ENCODE results near the gene GARIN5A. TPM values are rescaled to one million over a fixed set of nuclear protein-coding genes. Genes with fewer than 3 reads are reported as not detected.

Gene GARIN5A
- total and polyA plus RNA-seq, 7 donors = 0.36 to 7.1 (median 1.6) TPM; not detected in 2

DNA sequence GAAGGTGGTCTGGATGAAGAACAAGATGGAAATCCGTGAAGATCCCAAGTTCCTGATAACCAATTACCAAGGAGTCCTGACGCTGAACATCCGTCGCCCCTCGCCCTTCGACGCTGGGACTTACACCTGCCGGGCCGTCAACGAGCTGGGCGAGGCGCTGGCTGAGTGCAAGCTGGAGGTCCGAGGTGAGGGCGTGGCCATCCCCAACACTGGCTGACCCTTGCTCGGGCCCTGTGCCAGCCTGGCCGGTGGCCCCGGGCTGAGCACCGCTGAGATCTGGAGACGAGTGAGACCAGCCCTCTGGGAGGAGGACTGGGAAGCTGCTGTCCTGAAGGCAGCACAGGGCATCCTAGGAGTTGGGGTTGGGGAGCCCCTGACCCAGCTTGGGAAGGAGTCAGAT lies 12.3 kb downstream of the GARIN5A start:
- intact Hi-C loops (cut with DNase I) = no loop called here
- no peaks in the 10 kb centered on the region for H3K4me1 ChIP-seq
- no peaks in the 10 kb centered on the region for H3K36me3 ChIP-seq
- no peak overlapping the region for H3K4me3 ChIP-seq
- no peak overlapping the region for H3K27ac ChIP-seq
- peaks cover 0 to 34% (median 3%) of the 10 kb centered on the region in 3 donors for H3K27me3 ChIP-seq
- WGBS, 2 donors = 36 to 72% methylated on average over 19 of the region's 19 CpGs
- DNase-seq = no peak
- H3K9me3 ChIP-seq = no peaks in the 10 kb centered on the region
- TF ChIP-seq EP300 (IDR thresholded peaks at IDR 0.05) (no peak), POLR2A (IDR thresholded peaks at IDR 0.05) (no peak), POLR2AphosphoS5 (IDR thresholded peaks at IDR 0.05) (no peak)
- TF ChIP-seq, protein P1, sequence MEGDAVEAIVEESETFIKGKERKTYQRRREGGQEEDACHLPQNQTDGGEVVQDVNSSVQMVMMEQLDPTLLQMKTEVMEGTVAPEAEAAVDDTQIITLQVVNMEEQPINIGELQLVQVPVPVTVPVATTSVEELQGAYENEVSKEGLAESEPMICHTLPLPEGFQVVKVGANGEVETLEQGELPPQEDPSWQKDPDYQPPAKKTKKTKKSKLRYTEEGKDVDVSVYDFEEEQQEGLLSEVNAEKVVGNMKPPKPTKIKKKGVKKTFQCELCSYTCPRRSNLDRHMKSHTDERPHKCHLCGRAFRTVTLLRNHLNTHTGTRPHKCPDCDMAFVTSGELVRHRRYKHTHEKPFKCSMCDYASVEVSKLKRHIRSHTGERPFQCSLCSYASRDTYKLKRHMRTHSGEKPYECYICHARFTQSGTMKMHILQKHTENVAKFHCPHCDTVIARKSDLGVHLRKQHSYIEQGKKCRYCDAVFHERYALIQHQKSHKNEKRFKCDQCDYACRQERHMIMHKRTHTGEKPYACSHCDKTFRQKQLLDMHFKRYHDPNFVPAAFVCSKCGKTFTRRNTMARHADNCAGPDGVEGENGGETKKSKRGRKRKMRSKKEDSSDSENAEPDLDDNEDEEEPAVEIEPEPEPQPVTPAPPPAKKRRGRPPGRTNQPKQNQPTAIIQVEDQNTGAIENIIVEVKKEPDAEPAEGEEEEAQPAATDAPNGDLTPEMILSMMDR (IDR thresholded peaks at IDR 0.05) = no peak

DNA sequence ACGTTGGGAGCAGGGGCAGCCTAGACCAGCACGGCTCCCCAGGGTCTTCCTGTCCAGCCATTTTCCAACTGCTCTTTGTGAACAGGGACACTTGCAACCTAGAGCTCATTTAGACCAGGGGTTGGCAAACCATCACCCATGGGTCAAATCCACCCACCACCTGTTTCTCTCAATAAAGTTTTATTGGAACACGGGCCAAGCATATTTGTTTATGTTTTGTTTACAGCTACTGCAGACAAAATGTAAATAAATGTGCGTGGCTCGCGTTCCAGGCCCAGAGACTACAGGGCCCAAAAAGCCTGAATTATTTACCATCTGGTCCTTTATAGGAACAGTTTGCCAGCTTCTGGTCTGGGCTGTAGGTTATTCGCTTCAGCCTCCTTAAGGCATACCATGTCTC lies 13.7 kb downstream of the GARIN5A start:
- H3K4me1 ChIP-seq = no peaks in the 10 kb centered on the region
- TF ChIP-seq, protein P1 (IDR thresholded peaks at IDR 0.05) = no peak
- no peak for TF ChIP-seq EP300 (IDR thresholded peaks at IDR 0.05)
- TF ChIP-seq POLR2A (IDR thresholded peaks at IDR 0.05) = no peak
- no peak for TF ChIP-seq POLR2AphosphoS5 (IDR thresholded peaks at IDR 0.05)
- H3K27me3 ChIP-seq = peaks cover 4 to 40% (median 14%) of the 10 kb centered on the region in 3 donors
- no peaks in the 10 kb centered on the region for H3K9me3 ChIP-seq
- WGBS, 2 donors = 74% methylated on average over 7 of the region's 7 CpGs
- H3K4me3 ChIP-seq = no peak overlapping the region
- no peak for DNase-seq
- no peaks in the 10 kb centered on the region for H3K36me3 ChIP-seq
- H3K27ac ChIP-seq = no peak overlapping the region
- intact Hi-C loops (cut with DNase I) = no loop called here

DNA sequence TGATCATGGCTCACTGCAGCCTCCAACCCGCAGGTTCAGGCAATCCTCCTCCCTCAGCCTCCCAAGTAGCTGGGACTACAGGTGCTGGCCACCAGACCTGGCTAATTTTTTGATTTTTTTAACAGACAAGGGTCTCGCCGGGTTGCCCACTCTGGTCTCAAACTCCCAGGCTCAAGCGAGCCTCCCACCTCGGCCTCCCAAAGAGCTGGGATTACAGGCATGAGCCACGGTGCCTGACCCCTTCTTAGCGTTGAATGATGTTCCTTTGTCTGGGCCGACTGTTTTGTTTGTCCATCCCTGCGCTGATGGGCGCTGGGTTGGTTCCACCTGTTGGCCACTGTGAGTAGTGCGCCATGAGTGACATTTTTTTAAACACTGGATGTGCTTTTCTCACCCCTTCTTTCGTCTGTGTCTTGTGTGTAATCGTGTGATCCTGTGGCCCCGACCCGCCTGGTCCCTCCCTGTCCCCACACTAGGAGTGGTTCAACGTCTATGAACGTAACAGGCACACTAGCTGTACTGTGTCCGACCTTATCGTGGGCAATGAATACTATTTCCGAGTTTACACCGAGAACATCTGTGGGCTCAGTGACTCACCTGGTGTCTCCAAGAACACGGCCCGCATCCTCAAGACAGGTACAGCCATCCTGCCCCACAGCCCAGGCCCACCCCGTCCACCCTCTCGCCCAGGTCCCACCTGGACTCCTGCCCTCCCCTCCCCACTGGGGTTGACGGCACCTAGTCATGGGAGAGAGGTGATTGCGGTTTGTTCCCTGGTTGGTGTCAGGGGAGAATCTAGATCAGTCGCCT lies 15.4 kb downstream of the GARIN5A start:
- no peak for TF ChIP-seq EP300 (IDR thresholded peaks at IDR 0.05)
- TF ChIP-seq, protein P1 (IDR thresholded peaks at IDR 0.05) = peak; percentile 38 to 75 (median 71)
- Histone ChIP-seq H3K4me3 (no peak overlapping the region), H3K27ac (no peak overlapping the region), H3K27me3 (peaks cover 4 to 50% (median 26%) of the 10 kb centered on the region in 3 donors), H3K4me1 (no peaks in the 10 kb centered on the region), H3K36me3 (no peaks in the 10 kb centered on the region), H3K9me3 (no peaks in the 10 kb centered on the region)
- DNase-seq = no peak
- intact Hi-C loops (cut with DNase I) = loop anchor here (2.0 kb wide), 1 partner anchor 92 kb away; no protein-coding TSS in a partner anchor
- 19 to 35% methylated on average over 28 of the region's 28 CpGs for WGBS, 2 donors

DNA sequence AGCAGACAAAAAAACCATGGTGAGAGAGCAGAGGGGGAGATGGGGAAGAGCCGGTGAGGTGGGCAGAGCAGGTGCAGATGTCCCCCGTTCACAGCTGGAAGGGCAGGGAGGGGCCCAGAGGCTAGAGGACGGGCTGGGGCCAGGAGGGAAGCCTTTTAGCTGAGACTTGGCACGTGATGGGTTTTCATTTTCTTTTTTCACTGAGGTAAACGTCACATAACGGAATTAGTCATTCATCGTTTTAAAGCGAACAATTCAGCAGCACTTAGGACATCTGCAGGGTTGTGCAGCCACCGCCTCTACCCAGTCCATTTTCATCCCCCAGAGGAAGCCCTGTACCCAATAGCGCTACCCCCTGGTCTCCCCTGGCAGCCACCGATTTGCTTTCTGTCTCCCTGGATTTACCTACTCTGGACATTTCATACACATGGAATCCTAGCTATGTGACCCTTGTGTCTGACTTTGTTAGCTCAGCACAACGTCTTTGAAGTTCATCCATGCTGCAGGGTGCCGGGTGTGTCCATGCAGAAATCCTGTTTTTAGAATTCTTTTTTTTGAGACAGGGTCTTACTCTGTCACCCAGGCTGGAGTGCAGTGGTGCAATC lies 16.4 kb downstream of the GARIN5A start:
- intact Hi-C loops (cut with DNase I) = loop anchor here (2.0 kb wide), 1 partner anchor 91 kb away; no protein-coding TSS in a partner anchor

More for the DNA sequence above, 16.4 kb downstream of the GARIN5A start:
- 22 to 27% methylated on average over 13 of the region's 13 CpGs for WGBS, 2 donors
- TF ChIP-seq POLR2A (IDR thresholded peaks at IDR 0.05) = no peak
- no peak for TF ChIP-seq POLR2AphosphoS5 (IDR thresholded peaks at IDR 0.05)
- TF ChIP-seq, protein P1 (IDR thresholded peaks at IDR 0.05) = no peak
- Histone ChIP-seq H3K4me3 (no peak overlapping the region), H3K27me3 (peaks cover 4 to 50% (median 26%) of the 10 kb centered on the region in 3 donors), H3K9me3 (no peaks in the 10 kb centered on the region), H3K36me3 (no peaks in the 10 kb centered on the region), H3K4me1 (no peaks in the 10 kb centered on the region), H3K27ac (no peak overlapping the region)
- DNase-seq = no peak

All from sigmoid colon (tissue), 7 donors.